HCT116 (cell line): Measurements from ENCODE around the gene LDB2. TPM values are rescaled to one million over a fixed set of nuclear protein-coding genes. Genes with fewer than 3 reads are reported as not detected.

Experiments
- ATAC-seq: fragments of 200-7000 bp; cut with Tn5 transposase; 2 replicates; pipeline ENCODE4 v1.9.1; 2020; ENCODE audit warnings: mild to moderate bottlenecking, moderate library complexity
- BruUV-seq: library from RNA; stranded (reverse); fragments of 400-500 nt; replicated peaks from 2 replicates; lab custom pipeline; 2021; lab: Mats Ljungman, UMichigan
- CTCF ChIA-PET: fragments of 300-600 bp; sonication (Branson Sonifier 250); formaldehyde crosslinking; loops from one replicate; lab custom pipeline; 2021; ENCODE audit warnings: antibody characterized with exemption; lab: Charles Lee
- POLR2A ChIA-PET: fragments of 300-600, 350-600 bp; sonication (Branson Sonifier 250); formaldehyde crosslinking; loops from one replicate; lab custom pipeline; 2021; ENCODE audit warnings: antibody characterized with exemption; lab: Charles Lee
- RAD21 ChIA-PET, 2 experiments: fragments of 300-600 bp; sonication (Branson Sonifier 250); formaldehyde crosslinking; loops; one replicate each; lab custom pipeline; 2023; ENCODE audit warnings: low total read pairs in 2 of 2; ENCODE audit not compliant: uncharacterized antibody in 2 of 2, unreplicated experiment in 2 of 2, low non-redundant PET in 1 of 2; lab: Charles Lee
- DNase-seq: peaks from one replicate; pipeline ENCODE4 v3.0.0-alpha.2; 2010; ENCODE audit warnings: low read depth, low spot score
- H2AFZ ChIP-seq: fragments of 200-600 bp; shearing (Covaris generic), sonication (generic); 2 replicates; pipeline ENCODE4 v1.6.1; 2017; ENCODE audit warnings: low read depth, mixed run types, mixed read lengths, antibody characterized with exemption, low read length; ENCODE audit not compliant: poor library complexity, severe bottlenecking
- H3K27ac ChIP-seq: 2 replicates; pipeline ENCODE4 v1.5.1; 2012; ENCODE audit warnings: low read depth, low read length
- H3K27me3 ChIP-seq: fragments of 200-600 bp; sonication (generic); 2 replicates; pipeline ENCODE4 v1.6.1; 2016; ENCODE audit warnings: mixed run types, low read length, mixed read lengths; ENCODE audit not compliant: insufficient read depth
- H3K36me3 ChIP-seq, 2 experiments: fragments of 200-500 bp in 1 of 2; fragments of 200-600 bp in 1 of 2; sonication (Bioruptor generic) in 1 of 2; sonication (generic) in 1 of 2; 2 replicates each; pipeline versions ENCODE4 v1.5.1 to v1.6.1; 2014 to 2016; ENCODE audit warnings: low read length in 2 of 2, inconsistent platforms in 1 of 2, mixed read lengths in 1 of 2, mixed run types in 1 of 2; ENCODE audit not compliant: insufficient read depth in 2 of 2, control insufficient read depth in 1 of 2
- H3K4me1 ChIP-seq, 2 experiments: fragments of 200-600 bp in 1 of 2; sonication (generic) in 1 of 2; 2 replicates each; pipeline versions ENCODE4 v1.5.1 to v1.6.1; 2012 to 2017; ENCODE audit warnings: low read length in 2 of 2, inconsistent platforms in 1 of 2, mild to moderate bottlenecking in 1 of 2, mixed read lengths in 1 of 2, mixed run types in 1 of 2, moderate library complexity in 1 of 2; ENCODE audit not compliant: insufficient read depth in 2 of 2, control insufficient read depth in 1 of 2
- H3K4me2 ChIP-seq: fragments of 200-600 bp; sonication (generic); 2 replicates; pipeline ENCODE4 v1.6.1; 2017; ENCODE audit warnings: mixed run types, low read length, mixed read lengths
- H3K4me3 ChIP-seq, 2 experiments: fragments of 200-600 bp in 1 of 2; sonication (generic) in 1 of 2; replicated peaks in 1 of 2; 2 replicates each; pipeline ENCODE4 v1.5.1; 2011 to 2016; ENCODE audit warnings: low read length in 2 of 2, control low read depth in 1 of 2, low read depth in 1 of 2, mild to moderate bottlenecking in 1 of 2, mixed read lengths in 1 of 2, mixed run types in 1 of 2
- H3K79me2 ChIP-seq: fragments of 200-600 bp; sonication (generic); 2 replicates; pipeline ENCODE4 v1.6.1; 2017; ENCODE audit warnings: mild to moderate bottlenecking, mixed run types, low read length, moderate library complexity, mixed read lengths; ENCODE audit not compliant: insufficient read depth
- H3K9ac ChIP-seq: fragments of 200-600 bp; sonication (generic); 2 replicates; pipeline ENCODE4 v1.6.1; 2016; ENCODE audit warnings: low read length, mixed read lengths
- H3K9me2 ChIP-seq: fragments of 200-600 bp; sonication (generic), shearing (Covaris generic); 2 replicates; pipeline ENCODE4 v1.6.1; 2017; ENCODE audit warnings: mixed run types, mild to moderate bottlenecking, moderate library complexity; ENCODE audit not compliant: insufficient read depth
- H3K9me3 ChIP-seq, 2 experiments: fragments of 200-500 bp in 1 of 2; fragments of 200-600 bp in 1 of 2; sonication (Bioruptor generic) in 1 of 2; sonication (generic) in 1 of 2; 2 replicates each; pipeline ENCODE4 v1.6.1; 2014 to 2017; ENCODE audit warnings: low read length in 2 of 2, mixed read lengths in 2 of 2, inconsistent platforms in 1 of 2, low read depth in 1 of 2, mild to moderate bottlenecking in 1 of 2, mixed run types in 1 of 2, moderate library complexity in 1 of 2; ENCODE audit not compliant: control insufficient read depth in 1 of 2, insufficient read depth in 1 of 2
- H4K20me1 ChIP-seq: fragments of 200-600 bp; sonication (generic), shearing (Covaris generic); 2 replicates; pipeline ENCODE4 v1.6.1; 2017; ENCODE audit warnings: mixed run types, mild to moderate bottlenecking, moderate library complexity; ENCODE audit not compliant: insufficient read depth
- CBX3 ChIP-seq: IDR thresholded peaks from 2 replicates; pipeline ENCODE4 v1.6.1; 2012; ENCODE audit warnings: low read depth
- CEBPB ChIP-seq: IDR thresholded peaks from 2 replicates; pipeline ENCODE4 v1.6.1; 2012; ENCODE audit warnings: low read depth
- EGR1 ChIP-seq: IDR thresholded peaks from 2 replicates; pipeline ENCODE4 v1.6.1; 2012; ENCODE audit warnings: low read depth
- ELF1 ChIP-seq: IDR thresholded peaks from 2 replicates; pipeline ENCODE4 v1.6.1; 2012; ENCODE audit warnings: low read depth, borderline replicate concordance
- EZH2 ChIP-seq: fragments of 200-600 bp; sonication (generic); IDR thresholded peaks from 2 replicates; pipeline ENCODE4 v1.6.1; 2017; ENCODE audit warnings: antibody characterized with exemption, mixed run types
- EZH2phosphoT487 ChIP-seq: fragments of 200-600 bp; IDR thresholded peaks from 2 replicates; pipeline ENCODE4 v1.6.1; 2018; ENCODE audit warnings: antibody characterized with exemption, borderline replicate concordance
- FOSL1 ChIP-seq: IDR thresholded peaks from 2 replicates; pipeline ENCODE4 v1.6.1; 2012; ENCODE audit warnings: low read depth
- JUND ChIP-seq: IDR thresholded peaks from 2 replicates; pipeline ENCODE4 v1.6.1; 2012
- POLR2A ChIP-seq: IDR thresholded peaks from 2 replicates; pipeline ENCODE4 v1.7.0; 2011; ENCODE audit warnings: borderline replicate concordance; ENCODE audit not compliant: insufficient read depth, insufficient read length; ENCODE audit errors: extremely low read depth
- RAD21 ChIP-seq: IDR thresholded peaks from 2 replicates; pipeline ENCODE4 v1.6.1; 2012; ENCODE audit warnings: low read depth, mild to moderate bottlenecking
- SP1 ChIP-seq: IDR thresholded peaks from 2 replicates; pipeline ENCODE4 v1.6.1; 2012; ENCODE audit warnings: low read depth
- TCF7L2 ChIP-seq: IDR thresholded peaks from 2 replicates; pipeline ENCODE4 v1.7.0; 2011; ENCODE audit warnings: borderline replicate concordance, inconsistent platforms; ENCODE audit not compliant: insufficient read depth, insufficient read length; ENCODE audit errors: extremely low read depth
- YY1 ChIP-seq: IDR thresholded peaks from 2 replicates; pipeline ENCODE4 v1.6.1; 2011; ENCODE audit warnings: low read length, low read depth, moderate library complexity, mild to moderate bottlenecking; ENCODE audit not compliant: insufficient replicate concordance; ENCODE audit errors: extremely low read depth
- ZBTB33 ChIP-seq: IDR thresholded peaks from 2 replicates; pipeline ENCODE4 v1.6.1; 2011; ENCODE audit warnings: mild to moderate bottlenecking, low read length, moderate library complexity; ENCODE audit not compliant: insufficient replicate concordance; ENCODE audit errors: extremely low read depth
- ZFX ChIP-seq: fragments of 450-650 bp; IDR thresholded peaks from 2 replicates; pipeline ENCODE4 v1.6.1; 2017
- ZNF274 ChIP-seq: fragments of 200-500 bp; sonication (Bioruptor generic); IDR thresholded peaks from 2 replicates; pipeline ENCODE4 v1.6.1; 2014; ENCODE audit warnings: mild to moderate bottlenecking, low read depth, low read length, inconsistent platforms
- intact Hi-C: fragments of 100-400 bp; cut with micrococcal nuclease; formaldehyde crosslinking; loops from 2 replicates; pipeline ENCODE4 v1.10.0; 2022
- total RNA-seq: library from RNA; stranded (reverse); gene quantifications from one replicate; pipeline ENCODE4 v1.2.1, GENCODE V29; 2021; ENCODE audit not compliant: unreplicated experiment
- TF ChIP-seq, protein P1 (sequence below): IDR thresholded peaks from 2 replicates; pipeline ENCODE4 v1.6.1; 2012; ENCODE audit warnings: low read depth
- TF ChIP-seq, protein P2 (sequence below): IDR thresholded peaks from 2 replicates; pipeline ENCODE4 v1.6.1; 2012

LDB2 gene
- total RNA-seq, 1 experiment from 2014 or later: 0.12 TPM

DNA sequence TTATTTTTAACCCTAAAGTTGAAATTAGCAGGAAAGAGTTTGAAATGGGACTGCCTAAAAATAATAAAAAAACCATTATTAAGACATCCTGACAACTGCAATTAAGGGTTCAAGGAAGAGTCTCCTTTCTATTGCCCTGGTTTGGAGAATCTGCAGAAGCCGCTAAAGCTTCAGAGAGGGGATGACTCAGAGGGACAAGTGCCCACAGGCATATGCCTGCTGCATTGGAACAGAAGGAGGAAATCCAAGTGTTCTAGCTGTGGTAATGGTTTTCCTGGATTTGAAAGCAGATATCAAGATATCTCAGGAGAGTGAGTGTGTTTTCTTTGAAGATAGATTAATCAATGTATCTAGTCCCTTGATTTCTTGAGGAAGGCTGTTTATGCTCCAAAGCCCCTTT lies 437.1 kb downstream of the LDB2 start:
- no peak overlapping the region for H3K4me2 ChIP-seq
- TF ChIP-seq POLR2A (no peak), ZFX (no peak), EGR1 (no peak), CEBPB (no peak), ZNF274 (no peak), FOSL1 (no peak), EZH2 (no peak), EZH2phosphoT487 (no peak), ELF1 (no peak), TCF7L2 (no peak), CBX3 (no peak), YY1 (no peak), JUND (no peak), RAD21 (no peak), ZBTB33 (no peak), SP1 (no peak)
- TF ChIP-seq, protein P1, sequence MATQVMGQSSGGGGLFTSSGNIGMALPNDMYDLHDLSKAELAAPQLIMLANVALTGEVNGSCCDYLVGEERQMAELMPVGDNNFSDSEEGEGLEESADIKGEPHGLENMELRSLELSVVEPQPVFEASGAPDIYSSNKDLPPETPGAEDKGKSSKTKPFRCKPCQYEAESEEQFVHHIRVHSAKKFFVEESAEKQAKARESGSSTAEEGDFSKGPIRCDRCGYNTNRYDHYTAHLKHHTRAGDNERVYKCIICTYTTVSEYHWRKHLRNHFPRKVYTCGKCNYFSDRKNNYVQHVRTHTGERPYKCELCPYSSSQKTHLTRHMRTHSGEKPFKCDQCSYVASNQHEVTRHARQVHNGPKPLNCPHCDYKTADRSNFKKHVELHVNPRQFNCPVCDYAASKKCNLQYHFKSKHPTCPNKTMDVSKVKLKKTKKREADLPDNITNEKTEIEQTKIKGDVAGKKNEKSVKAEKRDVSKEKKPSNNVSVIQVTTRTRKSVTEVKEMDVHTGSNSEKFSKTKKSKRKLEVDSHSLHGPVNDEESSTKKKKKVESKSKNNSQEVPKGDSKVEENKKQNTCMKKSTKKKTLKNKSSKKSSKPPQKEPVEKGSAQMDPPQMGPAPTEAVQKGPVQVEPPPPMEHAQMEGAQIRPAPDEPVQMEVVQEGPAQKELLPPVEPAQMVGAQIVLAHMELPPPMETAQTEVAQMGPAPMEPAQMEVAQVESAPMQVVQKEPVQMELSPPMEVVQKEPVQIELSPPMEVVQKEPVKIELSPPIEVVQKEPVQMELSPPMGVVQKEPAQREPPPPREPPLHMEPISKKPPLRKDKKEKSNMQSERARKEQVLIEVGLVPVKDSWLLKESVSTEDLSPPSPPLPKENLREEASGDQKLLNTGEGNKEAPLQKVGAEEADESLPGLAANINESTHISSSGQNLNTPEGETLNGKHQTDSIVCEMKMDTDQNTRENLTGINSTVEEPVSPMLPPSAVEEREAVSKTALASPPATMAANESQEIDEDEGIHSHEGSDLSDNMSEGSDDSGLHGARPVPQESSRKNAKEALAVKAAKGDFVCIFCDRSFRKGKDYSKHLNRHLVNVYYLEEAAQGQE: no peak
- TF ChIP-seq, protein P2, sequence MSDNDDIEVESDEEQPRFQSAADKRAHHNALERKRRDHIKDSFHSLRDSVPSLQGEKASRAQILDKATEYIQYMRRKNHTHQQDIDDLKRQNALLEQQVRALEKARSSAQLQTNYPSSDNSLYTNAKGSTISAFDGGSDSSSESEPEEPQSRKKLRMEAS: no peak
- TF ChIP-seq, all 23 proteins: peak for 0
- RAD21 ChIA-PET: no interaction called here
- no peak overlapping the region for H3K9ac ChIP-seq
- no peaks in the 10 kb centered on the region for H3K4me1 ChIP-seq
- H4K20me1 ChIP-seq: no peaks in the 10 kb centered on the region
- intact Hi-C loops: no loop called here
- no peaks in the 10 kb centered on the region for H3K36me3 ChIP-seq
- DNase-seq (no peak), ATAC-seq (no peak)
- H3K27me3 ChIP-seq: peaks cover 14% of the 10 kb centered on the region
- H3K9me3 ChIP-seq: no peaks in the 10 kb centered on the region
- no peak overlapping the region for H3K27ac ChIP-seq
- no peaks in the 10 kb centered on the region for H3K79me2 ChIP-seq
- H2AFZ ChIP-seq: no peak overlapping the region
- H3K9me2 ChIP-seq: no peaks in the 10 kb centered on the region
- CTCF ChIA-PET: no interaction called here
- no TSS peak for BruUV-seq
- H3K4me3 ChIP-seq: no peak overlapping the region
- POLR2A ChIA-PET: no interaction called here
